Neural cell (in vitro differentiated cells): ENCODE results near the gene CLIP4.

Experiments used
- CTCF ChIP-seq: fragments of 450-650 bp; IDR thresholded peaks from 2 replicates; pipeline ENCODE4 v1.5.1; 2014; ENCODE audit warnings: antibody characterized with exemption, mild to moderate bottlenecking, moderate library complexity; ENCODE audit not compliant: poor library complexity, severe bottlenecking
- POLR2AphosphoS5 ChIP-seq: IDR thresholded peaks from 2 replicates; pipeline ENCODE4 v1.6.1; 2012
- RAD21 ChIP-seq: fragments of 450-650 bp; conservative IDR thresholded peaks from 2 replicates; pipeline ENCODE4 v1.6.1; 2014; ENCODE audit warnings: antibody characterized with exemption, mild to moderate bottlenecking, moderate library complexity

- TF ChIP-seq CTCF (no peak), RAD21 (no peak), POLR2AphosphoS5 (no peak)
These were observed 649 bp upstream of the CLIP4 start for GRCh38 chr2:29114586-29114945.
